ENCODE results near the gene CERK.

CERK gene

GRCh38 chr22:46676881-46677280, 61.2 kb downstream of the CERK start:
- TF ChIP-seq FOXP2 (optimal IDR thresholded peaks at IDR 0.05; ENCODE audit: borderline replicate concordance, extremely low read depth, extremely low read length, insufficient read depth) (no peak), REST (IDR thresholded peaks at IDR 0.05; ENCODE audit: insufficient read depth in 1 of 2, low read depth in 2 of 2, low read length in 2 of 2) (no peak), SIN3A (IDR thresholded peaks at IDR 0.05; ENCODE audit: borderline replicate concordance, insufficient read depth, low read length) (no peak), POLR2AphosphoS5 (IDR thresholded peaks at IDR 0.05; ENCODE audit: low read depth, low read length) (no peak), TAF1 (IDR thresholded peaks at IDR 0.05; ENCODE audit: borderline replicate concordance, insufficient read depth, low read length) (no peak)

- TF ChIP-seq REST (IDR thresholded peaks at IDR 0.05; ENCODE audit: insufficient read depth in 1 of 2, low read depth in 2 of 2, low read length in 2 of 2) (no peak), POLR2AphosphoS5 (IDR thresholded peaks at IDR 0.05; ENCODE audit: low read depth, low read length) (no peak), FOXP2 (optimal IDR thresholded peaks at IDR 0.05; ENCODE audit: borderline replicate concordance, extremely low read depth, extremely low read length, insufficient read depth) (no peak), SIN3A (IDR thresholded peaks at IDR 0.05; ENCODE audit: borderline replicate concordance, insufficient read depth, low read length) (no peak), TAF1 (IDR thresholded peaks at IDR 0.05; ENCODE audit: borderline replicate concordance, insufficient read depth, low read length) (no peak)
These were observed 61.6 kb downstream of the CERK start for GRCh38 chr22:46676479-46676878.

DNA sequence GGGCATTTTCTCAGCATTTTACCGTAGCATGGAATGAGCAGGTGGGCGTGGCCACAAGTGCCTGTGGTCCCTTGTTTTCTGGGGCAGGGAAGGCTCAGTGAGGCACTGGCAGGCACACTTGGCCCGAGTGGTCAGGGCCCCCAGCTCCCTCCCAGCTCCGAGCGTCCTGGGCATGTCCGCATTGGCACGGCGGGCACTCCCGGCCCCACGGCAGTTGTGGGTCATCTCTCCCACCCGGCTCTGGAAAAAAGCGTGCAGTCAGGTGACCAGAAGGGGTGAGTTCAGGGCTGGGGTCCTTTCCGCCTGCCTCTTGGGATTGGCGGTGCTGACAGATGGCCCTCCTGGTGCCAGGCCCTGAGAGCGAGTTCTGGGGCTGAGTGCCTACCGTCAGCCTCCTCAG, 62.1 kb downstream of the CERK start:
- TF ChIP-seq POLR2AphosphoS5 (IDR thresholded peaks at IDR 0.05; ENCODE audit: low read depth, low read length) (no peak), REST (IDR thresholded peaks at IDR 0.05; ENCODE audit: insufficient read depth in 1 of 2, low read depth in 2 of 2, low read length in 2 of 2) (no peak), TAF1 (IDR thresholded peaks at IDR 0.05; ENCODE audit: borderline replicate concordance, insufficient read depth, low read length) (no peak), FOXP2 (optimal IDR thresholded peaks at IDR 0.05; ENCODE audit: borderline replicate concordance, extremely low read depth, extremely low read length, insufficient read depth) (no peak), SIN3A (IDR thresholded peaks at IDR 0.05; ENCODE audit: borderline replicate concordance, insufficient read depth, low read length) (no peak)

GRCh38 chr22:46675479-46675878, 62.6 kb downstream of the CERK start:
- TF ChIP-seq REST (IDR thresholded peaks at IDR 0.05; ENCODE audit: insufficient read depth in 1 of 2, low read depth in 2 of 2, low read length in 2 of 2) = no peak
- TF ChIP-seq TAF1 (IDR thresholded peaks at IDR 0.05; ENCODE audit: borderline replicate concordance, insufficient read depth, low read length) = no peak
- no peak for TF ChIP-seq SIN3A (IDR thresholded peaks at IDR 0.05; ENCODE audit: borderline replicate concordance, insufficient read depth, low read length)
- no peak for TF ChIP-seq FOXP2 (optimal IDR thresholded peaks at IDR 0.05; ENCODE audit: borderline replicate concordance, extremely low read depth, extremely low read length, insufficient read depth)
- TF ChIP-seq POLR2AphosphoS5 (IDR thresholded peaks at IDR 0.05; ENCODE audit: low read depth, low read length) = no peak

GRCh38 chr22:46674906-46675305, 63.1 kb downstream of the CERK start:
- TF ChIP-seq FOXP2 (optimal IDR thresholded peaks at IDR 0.05; ENCODE audit: borderline replicate concordance, extremely low read depth, extremely low read length, insufficient read depth) (no peak), SIN3A (IDR thresholded peaks at IDR 0.05; ENCODE audit: borderline replicate concordance, insufficient read depth, low read length) (no peak), REST (IDR thresholded peaks at IDR 0.05; ENCODE audit: insufficient read depth in 1 of 2, low read depth in 2 of 2, low read length in 2 of 2) (no peak), TAF1 (IDR thresholded peaks at IDR 0.05; ENCODE audit: borderline replicate concordance, insufficient read depth, low read length) (no peak), POLR2AphosphoS5 (IDR thresholded peaks at IDR 0.05; ENCODE audit: low read depth, low read length) (no peak)

Measured in PFSK-1 (cell line).